H1 (cell line): Measurements from ENCODE around the gene C22orf31. TPM values are rescaled to one million over a fixed set of nuclear protein-coding genes. Genes with fewer than 3 reads are reported as not detected.

ENCODE experiments used
- CTCF ChIA-PET: fragments of 300-600 bp; sonication (Branson Sonifier 250); formaldehyde crosslinking; loops from one replicate; lab custom pipeline; 2021; ENCODE audit not compliant: partially characterized antibody; lab: Charles Lee
- POLR2A ChIA-PET: fragments of 300-600 bp; sonication (Branson Sonifier 250); formaldehyde crosslinking; loops from one replicate; lab custom pipeline; 2021; ENCODE audit warnings: inconsistent platforms; ENCODE audit not compliant: partially characterized antibody; lab: Charles Lee
- DNase-seq, 2 experiments: peaks; one replicate each; pipeline versions ENCODE4 v3.0.0 to v3.0.0-alpha.2; 2010 to 2022; ENCODE audit warnings: low spot score in 2 of 2, low read depth in 1 of 2, mixed read lengths in 1 of 2
- FAIRE-seq: peaks from 2 replicates; lab custom pipeline; 2011; peaks lifted over from hg19 to GRCh38; lab: Jason Lieb, UNC
- H2AFZ ChIP-seq: 2 replicates; pipeline ENCODE4 v1.8.1; 2012; ENCODE audit warnings: low read length, inconsistent platforms
- H2AK5ac ChIP-seq: 2 replicates; pipeline ENCODE4 v1.6.1; 2013; ENCODE audit warnings: low read depth, low read length
- H2BK120ac ChIP-seq: replicated peaks from 2 replicates; pipeline ENCODE3; 2013; ENCODE audit warnings: low read depth, low read length, inconsistent platforms
- H2BK12ac ChIP-seq: 2 replicates; pipeline ENCODE4 v1.6.1; 2013; ENCODE audit warnings: low read depth, low read length
- H2BK15ac ChIP-seq: 2 replicates; pipeline ENCODE4 v1.6.1; 2013; ENCODE audit warnings: low read length
- H2BK20ac ChIP-seq: 2 replicates; pipeline ENCODE4 v1.6.1; 2013; ENCODE audit warnings: low read length
- H2BK5ac ChIP-seq: 2 replicates; pipeline ENCODE4 v1.6.1; 2013; ENCODE audit warnings: low read depth, low read length
- H3K14ac ChIP-seq: 2 replicates; pipeline ENCODE4 v1.6.1; 2013; ENCODE audit warnings: inconsistent platforms; ENCODE audit not compliant: insufficient read length
- H3K18ac ChIP-seq: 2 replicates; pipeline ENCODE4 v1.6.1; 2013; ENCODE audit warnings: low read length; ENCODE audit errors: extremely low read depth
- H3K23ac ChIP-seq: 2 replicates; pipeline ENCODE4 v1.6.1; 2013; ENCODE audit warnings: inconsistent platforms; ENCODE audit not compliant: insufficient read length
- H3K23me2 ChIP-seq: 2 replicates; pipeline ENCODE4 v1.6.1; 2013; ENCODE audit warnings: low read depth, low read length
- H3K27ac ChIP-seq: 2 replicates; pipeline ENCODE4 v1.6.1; 2011; ENCODE audit warnings: low read depth, low read length, inconsistent platforms
- H3K27me3 ChIP-seq, 4 experiments: replicated peaks in 1 of 4; 1 replicate in 1 of 4; 2 replicates in 3 of 4; pipeline versions ENCODE4 v1.6.1 to v1.8.1; 2011 to 2013; ENCODE audit warnings: low read length in 3 of 4, mild to moderate bottlenecking in 3 of 4, inconsistent platforms in 2 of 4, mixed read lengths in 2 of 4, moderate library complexity in 1 of 4; ENCODE audit not compliant: control insufficient read depth in 3 of 4, insufficient read depth in 3 of 4; ENCODE audit errors: extremely low read depth in 1 of 4
- H3K36me3 ChIP-seq, 4 experiments: 2 replicates each; pipeline versions ENCODE4 v1.6.1 to v1.8.1; 2011 to 2013; ENCODE audit warnings: mild to moderate bottlenecking in 4 of 4, low read length in 3 of 4, moderate library complexity in 2 of 4, control low read depth in 1 of 4, inconsistent platforms in 1 of 4; ENCODE audit not compliant: insufficient read depth in 4 of 4, control insufficient read depth in 2 of 4
- H3K4ac ChIP-seq: replicated peaks from 2 replicates; pipeline ENCODE3; 2013; ENCODE audit warnings: low read length, low read depth, mixed read lengths, inconsistent platforms; ENCODE audit not compliant: insufficient read length
- H3K4me1 ChIP-seq, 4 experiments: replicated peaks in 1 of 4; 1 replicate in 1 of 4; 2 replicates in 3 of 4; pipeline versions ENCODE4 v1.6.1 to v1.8.1; 2011 to 2013; ENCODE audit warnings: low read length in 3 of 4, inconsistent platforms in 2 of 4, mixed read lengths in 1 of 4; ENCODE audit not compliant: insufficient read depth in 4 of 4, control insufficient read depth in 3 of 4
- H3K4me2 ChIP-seq, 2 experiments: 2 replicates each; pipeline versions ENCODE4 v1.6.1 to v1.8.1; 2011 to 2013; ENCODE audit warnings: low read depth in 2 of 2, low read length in 2 of 2, control low read depth in 1 of 2, inconsistent platforms in 1 of 2, mild to moderate bottlenecking in 1 of 2; ENCODE audit not compliant: insufficient read depth in 1 of 2
- H3K4me3 ChIP-seq, 4 experiments: fragments of 200-600, 300-600 bp in 1 of 4; sonication (generic), shearing (Covaris generic), sonication (Bioruptor Twin) in 1 of 4; 2 replicates each; pipeline versions ENCODE4 v1.5.1 to v1.8.1; 2011 to 2016; ENCODE audit warnings: low read length in 4 of 4, low read depth in 3 of 4, control low read depth in 2 of 4, inconsistent platforms in 2 of 4, mild to moderate bottlenecking in 2 of 4, mixed read lengths in 1 of 4, moderate library complexity in 1 of 4; ENCODE audit not compliant: insufficient read depth in 2 of 4; ENCODE audit errors: extremely low read depth in 1 of 4
- H3K56ac ChIP-seq: replicated peaks from 2 replicates; pipeline ENCODE3; 2013; ENCODE audit warnings: low read depth, mild to moderate bottlenecking, mixed read lengths, low read length, inconsistent platforms; ENCODE audit not compliant: insufficient read length
- H3K79me1 ChIP-seq: 2 replicates; pipeline ENCODE4 v1.6.1; 2013; ENCODE audit warnings: low read depth, low read length, control low read depth
- H3K79me2 ChIP-seq, 2 experiments: 2 replicates each; pipeline versions ENCODE4 v1.6.1 to v1.8.1; 2012 to 2013; ENCODE audit warnings: low read length in 2 of 2, mild to moderate bottlenecking in 2 of 2, inconsistent platforms in 1 of 2; ENCODE audit not compliant: insufficient read depth in 2 of 2, control insufficient read depth in 1 of 2
- H3K9ac ChIP-seq, 4 experiments: replicated peaks in 1 of 4; 1 replicate in 1 of 4; 2 replicates in 3 of 4; pipeline versions ENCODE4 v1.6.1 to v1.8.1; 2011 to 2013; ENCODE audit warnings: low read depth in 3 of 4, low read length in 3 of 4, control low read depth in 2 of 4, mild to moderate bottlenecking in 2 of 4, moderate library complexity in 2 of 4, inconsistent platforms in 1 of 4; ENCODE audit errors: extremely low read depth in 1 of 4
- H3K9me3 ChIP-seq, 2 experiments: 2 replicates each; pipeline versions ENCODE4 v1.6.1 to v1.8.1; 2012 to 2013; ENCODE audit warnings: mild to moderate bottlenecking in 2 of 2, moderate library complexity in 2 of 2, control low read depth in 1 of 2, inconsistent platforms in 1 of 2, low read depth in 1 of 2, low read length in 1 of 2, mixed read lengths in 1 of 2; ENCODE audit not compliant: insufficient read depth in 2 of 2
- H4K20me1 ChIP-seq, 2 experiments: replicated peaks in 1 of 2; 2 replicates each; pipeline versions ENCODE3 to v1.8.1; 2011 to 2013; ENCODE audit warnings: inconsistent platforms in 2 of 2, low read length in 2 of 2, mild to moderate bottlenecking in 1 of 2; ENCODE audit not compliant: insufficient read depth in 2 of 2, control insufficient read depth in 1 of 2
- H4K5ac ChIP-seq: 2 replicates; pipeline ENCODE4 v1.6.1; 2013; ENCODE audit warnings: low read length, low read depth, mixed read lengths, inconsistent platforms; ENCODE audit not compliant: insufficient read length
- H4K8ac ChIP-seq: 2 replicates; pipeline ENCODE4 v1.8.0; 2013; ENCODE audit warnings: mild to moderate bottlenecking, moderate library complexity, low read length, inconsistent platforms; ENCODE audit not compliant: insufficient read depth; ENCODE audit errors: extremely low read depth
- H4K91ac ChIP-seq: replicated peaks from 2 replicates; pipeline ENCODE3; 2013; ENCODE audit warnings: low read length, mixed read lengths, inconsistent platforms; ENCODE audit not compliant: insufficient read length
- ATF2 ChIP-seq: IDR thresholded peaks from 2 replicates; pipeline ENCODE4 v1.6.1; 2012; ENCODE audit warnings: low read length, inconsistent platforms
- E2F6 ChIP-seq: IDR thresholded peaks from 2 replicates; pipeline ENCODE4 v1.6.1; 2012; ENCODE audit warnings: inconsistent platforms
- YY1 ChIP-seq: IDR thresholded peaks from 2 replicates; pipeline ENCODE4 v1.6.1; 2011; ENCODE audit warnings: low read depth, mild to moderate bottlenecking, low read length
- WGBS, 2 experiments: shearing (Covaris generic) in 1 of 2; methylation state at CpG; one replicate each; pipeline versions ENCODE4 v1.1.6 to v1.1.7; 2013 to 2015; ENCODE audit warnings: low lambda C conversion rate in 2 of 2, mixed read lengths in 2 of 2, inconsistent platforms in 1 of 2, low coverage in 1 of 2, missing lambda C conversion rate in 1 of 2; ENCODE audit not compliant: insufficient replicate concordance in 2 of 2, insufficient coverage in 1 of 2, insufficient read length in 1 of 2; ENCODE audit errors: extremely low coverage in 1 of 2, missing lambda C conversion rate in 1 of 2; 5-methylcytosine and 5-hydroxymethylcytosine counted together
- polyA plus RNA-seq, 7 experiments: library from polyadenylated mRNA; depleted of rRNA in 3 of 7; stranded (reverse) in 5 of 7; unstranded in 2 of 7; fragments of >200 nt in 5 of 7; fragments of 200-250 nt in 2 of 7; gene quantifications; 1 replicate in 5 of 7; 2 replicates in 1 of 7; 4 replicates in 1 of 7; pipeline versions ENCODE4 v1.2.1 to v1.2.3, GENCODE V29; 2011 to 2013; ENCODE audit warnings: missing spikeins in 2 of 7, mixed read lengths in 2 of 7
- total RNA-seq: library from RNA; stranded (reverse); fragmentation: NEBNext Ultra II Directional; extraction: Animal tissue kit (Norgen Biotek cat#: 25700); gene quantifications from 2 replicates; pipeline ENCODE4 v1.2.1, GENCODE V29; 2021

The C22orf31 gene
- total and polyA plus RNA-seq, 2 of the 8 experiments (the other 6 are each of a cell fraction or from before 2014, with no cell fraction given), result not detected

DNA sequence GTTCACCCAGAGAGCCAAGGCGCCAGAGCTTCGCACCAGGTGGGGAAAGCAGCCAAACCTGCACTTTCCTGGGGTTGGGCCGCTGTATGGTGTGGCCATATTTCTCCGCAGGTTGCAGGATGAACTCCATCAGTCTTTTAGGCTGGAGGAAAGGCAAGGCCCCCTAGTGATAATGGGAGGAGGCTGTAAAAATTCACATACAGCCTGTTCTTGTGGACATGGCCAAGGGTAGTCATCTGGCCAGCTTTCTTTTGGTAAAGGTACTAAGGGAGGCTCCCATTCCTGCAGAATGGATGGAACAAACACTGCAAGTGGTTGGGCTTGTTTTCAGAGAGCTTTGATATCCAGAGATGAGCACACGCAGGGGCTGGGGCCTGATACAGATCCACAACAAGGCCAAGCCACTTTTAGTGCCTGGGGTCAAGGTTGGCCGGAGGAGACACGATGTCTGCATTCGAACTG is 29.6 kb downstream of the C22orf31 start:
- POLR2A ChIA-PET, result interaction anchor here (0.5 to 3.0 kb wide), 6 partner anchors 8 to 148 kb away, joined by 3 to 16 read pairs (median 4); partner anchors contain the start of gene ZNRF3
- no peak for FAIRE-seq

More for the DNA sequence above, 29.6 kb downstream of the C22orf31 start:
- H3K27ac ChIP-seq, result 0 out of 2 replicates have a peak overlapping the region, but pooled peaks have one; percentile 32
- no peaks in the 10 kb centered on the region for H3K9me3 ChIP-seq
- H3K79me1 ChIP-seq, result peaks cover 16% of the 10 kb centered on the region
- no peak for DNase-seq
- no peak overlapping the region; a peak in 1 of 7 replicates for H3K9ac ChIP-seq
- CTCF ChIA-PET, result interaction anchor here (0.9 to 7.1 kb wide), 9 partner anchors 9 to 178 kb away, joined by 3 to 37 read pairs (median 4); no protein-coding TSS in a partner anchor
- H3K4ac ChIP-seq, result peak overlapping the region; percentile 17
- H3K4me2 ChIP-seq, result peak overlapping the region; percentile 66 to 80; a peak in 3 of 4 replicates
- H3K4me1 ChIP-seq, result peaks cover 11 to 20% (median 15%) of the 10 kb centered on the region in 4 experiments
- H3K27me3 ChIP-seq, result no peaks in the 10 kb centered on the region
- H2BK12ac ChIP-seq, result peak overlapping the region; percentile 95
- 0 out of 2 replicates have a peak overlapping the region, but pooled peaks have one; percentile 7 for H4K8ac ChIP-seq
- H3K79me2 ChIP-seq, result peaks cover 0 to 30% of the 10 kb centered on the region in 2 experiments; a peak in 2 of 4 replicates
- no peak overlapping the region for H3K14ac ChIP-seq
- H3K23ac ChIP-seq, result no peak overlapping the region
- no peaks in the 10 kb centered on the region for H4K20me1 ChIP-seq
- peak overlapping the region; percentile 95; the same call in 1 of the 2 replicates for H2AK5ac ChIP-seq
- H3K36me3 ChIP-seq, result no peaks in the 10 kb centered on the region
- WGBS, 2 experiments, result 88% methylated on average over 8 of the region's 8 CpGs; no CpG with 5 or more reads in 1 of the 2 experiments
- H3K56ac ChIP-seq, result no peak overlapping the region
- peaks cover 5% of the 10 kb centered on the region for H3K23me2 ChIP-seq
- no peak overlapping the region for H4K5ac ChIP-seq
- H3K18ac ChIP-seq, result peak overlapping the region; percentile 85
- H2BK15ac ChIP-seq, result no peak overlapping the region
- no peak overlapping the region for H2AFZ ChIP-seq
- no peak overlapping the region for H3K4me3 ChIP-seq
- H2BK120ac ChIP-seq, result no peak overlapping the region
- peak overlapping the region; percentile 48 for H4K91ac ChIP-seq
- no peak for TF ChIP-seq ATF2
- TF ChIP-seq YY1, result 0 out of 2 replicates have a peak, but pooled peaks have one; percentile 22
- no peak for TF ChIP-seq E2F6
- TF ChIP-seq, all 59 proteins: peak for 1
- Histone ChIP-seq H2BK5ac (peak overlapping the region; percentile 87), H2BK20ac (no peak overlapping the region)
